HG02588 (cell line): ENCODE measurements around the gene TMEM181.

Experiments
- ATAC-seq: cut with Tn5 transposase; IDR thresholded peaks from one replicate; pipeline ENCODE4 v1.9.1; 2021; ENCODE audit warnings: mild to moderate bottlenecking, moderate library complexity; ENCODE audit not compliant: unreplicated experiment

Gene TMEM181

GRCh38 chr6:158561938-158562337 is 2.0 kb downstream of the TMEM181 start:
- ATAC-seq = no peak

- ATAC-seq = no peak
Measured at GRCh38 chr6:158564243-158565121, 4.6 kb downstream of the TMEM181 start.

GRCh38 chr6:158565122-158565429 is 5.2 kb downstream of the TMEM181 start:
- no peak for ATAC-seq

- no peak for ATAC-seq
Measured at GRCh38 chr6:158565482-158566040, 5.7 kb downstream of the TMEM181 start.

GRCh38 chr6:158566207-158566818 is 6.4 kb downstream of the TMEM181 start:
- ATAC-seq = no peak

- ATAC-seq = no peak
Measured at GRCh38 chr6:158567152-158567551, 7.3 kb downstream of the TMEM181 start.

- no peak for ATAC-seq
Measured at GRCh38 chr6:158567871-158568401, 8.0 kb downstream of the TMEM181 start.

GRCh38 chr6:158568549-158568948 is 8.7 kb downstream of the TMEM181 start:
- ATAC-seq = no peak

- no peak for ATAC-seq
Measured at GRCh38 chr6:158569036-158569435, 9.1 kb downstream of the TMEM181 start.

- ATAC-seq = no peak
Measured at GRCh38 chr6:158570681-158570962, 10.7 kb downstream of the TMEM181 start.

- no peak for ATAC-seq
Measured at GRCh38 chr6:158571826-158572652, 12.1 kb downstream of the TMEM181 start.

- no peak for ATAC-seq
Measured at GRCh38 chr6:158572653-158573541, 13.0 kb downstream of the TMEM181 start.

GRCh38 chr6:158573542-158573931 is 13.6 kb downstream of the TMEM181 start:
- ATAC-seq = no peak

- no peak for ATAC-seq
Measured at GRCh38 chr6:158574800-158575199, 14.9 kb downstream of the TMEM181 start.

GRCh38 chr6:158575550-158575949 is 15.7 kb downstream of the TMEM181 start:
- ATAC-seq = no peak

GRCh38 chr6:158584236-158584651 is 24.4 kb downstream of the TMEM181 start:
- no peak for ATAC-seq

- no peak for ATAC-seq
Measured at GRCh38 chr6:158586652-158587051, 26.8 kb downstream of the TMEM181 start.

- no peak for ATAC-seq
Measured at GRCh38 chr6:158589366-158589765, 29.5 kb downstream of the TMEM181 start.

- ATAC-seq = no peak
Measured at GRCh38 chr6:158591134-158591809, 31.4 kb downstream of the TMEM181 start.

GRCh38 chr6:158591810-158592209 is 31.9 kb downstream of the TMEM181 start:
- no peak for ATAC-seq
